ENCODE results near the gene FHOD1. TPM values are rescaled to one million over a fixed set of nuclear protein-coding genes. Genes with fewer than 3 reads are reported as not detected.
A peak's percentile ranks its signal among the peaks of the same experiment; 100 is the strongest.

FHOD1 gene
- total and polyA plus RNA-seq, 9 of the 15 experiments (the other 6 are each of a cell fraction or from before 2014, with no cell fraction given), result 18.7 to 126 (median 32.3) TPM

GRCh38 chr16:67191995-67192681 lies 55.1 kb downstream of the FHOD1 start, which contains the start of gene E2F4 (continued):
- TF ChIP-seq ARID4B (CRISPR knock-in tag; IDR thresholded peaks at IDR 0.05) (peak; percentile 85), SMAD4 (CRISPR knock-in tag; conservative IDR thresholded peaks at IDR 0.05) (peak; percentile 74), NRF1 (conservative IDR thresholded peaks at IDR 0.05 in 1 of 2, IDR thresholded peaks at IDR 0.05 in 1 of 2) (peak in 1 of 2 experiments; percentile 34; a peak in 2 of 4 replicates), PKNOX1 (IDR thresholded peaks at IDR 0.05) (peak; percentile 44), RAD51 (IDR thresholded peaks at IDR 0.05; ENCODE audit: borderline replicate concordance, low read depth) (no peak), PHF8 (IDR thresholded peaks at IDR 0.05; ENCODE audit: borderline replicate concordance, low read length) (peak; percentile 91; the same call in 1 of the 2 replicates), ELF2 (CRISPR knock-in tag; IDR thresholded peaks at IDR 0.05) (peak; percentile 89), RBM15 (IDR thresholded peaks at IDR 0.05; ENCODE audit: insufficient read depth, low read length) (no peak), FIP1L1 (IDR thresholded peaks at IDR 0.05; ENCODE audit: low read depth, low read length, poor library complexity, severe bottlenecking) (peak; percentile 71)
- TF ChIP-seq, protein P1, sequence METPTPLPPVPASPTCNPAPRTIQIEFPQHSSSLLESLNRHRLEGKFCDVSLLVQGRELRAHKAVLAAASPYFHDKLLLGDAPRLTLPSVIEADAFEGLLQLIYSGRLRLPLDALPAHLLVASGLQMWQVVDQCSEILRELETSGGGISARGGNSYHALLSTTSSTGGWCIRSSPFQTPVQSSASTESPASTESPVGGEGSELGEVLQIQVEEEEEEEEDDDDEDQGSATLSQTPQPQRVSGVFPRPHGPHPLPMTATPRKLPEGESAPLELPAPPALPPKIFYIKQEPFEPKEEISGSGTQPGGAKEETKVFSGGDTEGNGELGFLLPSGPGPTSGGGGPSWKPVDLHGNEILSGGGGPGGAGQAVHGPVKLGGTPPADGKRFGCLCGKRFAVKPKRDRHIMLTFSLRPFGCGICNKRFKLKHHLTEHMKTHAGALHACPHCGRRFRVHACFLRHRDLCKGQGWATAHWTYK (CRISPR knock-in tag; IDR thresholded peaks at IDR 0.05), result peak; percentile 63; the same call in 1 of the 2 replicates
- TF ChIP-seq, protein P2, sequence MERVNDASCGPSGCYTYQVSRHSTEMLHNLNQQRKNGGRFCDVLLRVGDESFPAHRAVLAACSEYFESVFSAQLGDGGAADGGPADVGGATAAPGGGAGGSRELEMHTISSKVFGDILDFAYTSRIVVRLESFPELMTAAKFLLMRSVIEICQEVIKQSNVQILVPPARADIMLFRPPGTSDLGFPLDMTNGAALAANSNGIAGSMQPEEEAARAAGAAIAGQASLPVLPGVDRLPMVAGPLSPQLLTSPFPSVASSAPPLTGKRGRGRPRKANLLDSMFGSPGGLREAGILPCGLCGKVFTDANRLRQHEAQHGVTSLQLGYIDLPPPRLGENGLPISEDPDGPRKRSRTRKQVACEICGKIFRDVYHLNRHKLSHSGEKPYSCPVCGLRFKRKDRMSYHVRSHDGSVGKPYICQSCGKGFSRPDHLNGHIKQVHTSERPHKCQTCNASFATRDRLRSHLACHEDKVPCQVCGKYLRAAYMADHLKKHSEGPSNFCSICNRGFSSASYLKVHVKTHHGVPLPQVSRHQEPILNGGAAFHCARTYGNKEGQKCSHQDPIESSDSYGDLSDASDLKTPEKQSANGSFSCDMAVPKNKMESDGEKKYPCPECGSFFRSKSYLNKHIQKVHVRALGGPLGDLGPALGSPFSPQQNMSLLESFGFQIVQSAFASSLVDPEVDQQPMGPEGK (CRISPR knock-in tag; IDR thresholded peaks at IDR 0.05; ENCODE audit: borderline replicate concordance), result no peak
- TF ChIP-seq, protein P3, sequence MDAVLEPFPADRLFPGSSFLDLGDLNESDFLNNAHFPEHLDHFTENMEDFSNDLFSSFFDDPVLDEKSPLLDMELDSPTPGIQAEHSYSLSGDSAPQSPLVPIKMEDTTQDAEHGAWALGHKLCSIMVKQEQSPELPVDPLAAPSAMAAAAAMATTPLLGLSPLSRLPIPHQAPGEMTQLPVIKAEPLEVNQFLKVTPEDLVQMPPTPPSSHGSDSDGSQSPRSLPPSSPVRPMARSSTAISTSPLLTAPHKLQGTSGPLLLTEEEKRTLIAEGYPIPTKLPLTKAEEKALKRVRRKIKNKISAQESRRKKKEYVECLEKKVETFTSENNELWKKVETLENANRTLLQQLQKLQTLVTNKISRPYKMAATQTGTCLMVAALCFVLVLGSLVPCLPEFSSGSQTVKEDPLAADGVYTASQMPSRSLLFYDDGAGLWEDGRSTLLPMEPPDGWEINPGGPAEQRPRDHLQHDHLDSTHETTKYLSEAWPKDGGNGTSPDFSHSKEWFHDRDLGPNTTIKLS (IDR thresholded peaks at IDR 0.05; ENCODE audit: borderline replicate concordance, low read depth), result peak; percentile 64; the same call in 1 of the 2 replicates
- TF ChIP-seq, protein P4, sequence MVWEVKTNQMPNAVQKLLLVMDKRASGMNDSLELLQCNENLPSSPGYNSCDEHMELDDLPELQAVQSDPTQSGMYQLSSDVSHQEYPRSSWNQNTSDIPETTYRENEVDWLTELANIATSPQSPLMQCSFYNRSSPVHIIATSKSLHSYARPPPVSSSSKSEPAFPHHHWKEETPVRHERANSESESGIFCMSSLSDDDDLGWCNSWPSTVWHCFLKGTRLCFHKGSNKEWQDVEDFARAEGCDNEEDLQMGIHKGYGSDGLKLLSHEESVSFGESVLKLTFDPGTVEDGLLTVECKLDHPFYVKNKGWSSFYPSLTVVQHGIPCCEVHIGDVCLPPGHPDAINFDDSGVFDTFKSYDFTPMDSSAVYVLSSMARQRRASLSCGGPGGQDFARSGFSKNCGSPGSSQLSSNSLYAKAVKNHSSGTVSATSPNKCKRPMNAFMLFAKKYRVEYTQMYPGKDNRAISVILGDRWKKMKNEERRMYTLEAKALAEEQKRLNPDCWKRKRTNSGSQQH (CRISPR knock-in tag; IDR thresholded peaks at IDR 0.05), result peak; percentile 78; the same call in 1 of the 2 replicates

Measured in K562 (cell line).